PC-3 (cell line): ENCODE data around the gene GIGYF2.

Experiments used
- EZH2phosphoT487 ChIP-seq: fragments of 300-600 bp; sonication (generic); IDR thresholded peaks from 2 replicates; pipeline ENCODE4 v1.6.1; 2018; ENCODE audit warnings: mild to moderate bottlenecking, antibody characterized with exemption, low read length, borderline replicate concordance
- TF ChIP-seq, protein P1 (sequence below): fragments of 300-600 bp; sonication (generic); conservative IDR thresholded peaks from 2 replicates; pipeline ENCODE4 v1.5.1; 2017; ENCODE audit warnings: antibody characterized with exemption, low read depth, mild to moderate bottlenecking, low read length

DNA sequence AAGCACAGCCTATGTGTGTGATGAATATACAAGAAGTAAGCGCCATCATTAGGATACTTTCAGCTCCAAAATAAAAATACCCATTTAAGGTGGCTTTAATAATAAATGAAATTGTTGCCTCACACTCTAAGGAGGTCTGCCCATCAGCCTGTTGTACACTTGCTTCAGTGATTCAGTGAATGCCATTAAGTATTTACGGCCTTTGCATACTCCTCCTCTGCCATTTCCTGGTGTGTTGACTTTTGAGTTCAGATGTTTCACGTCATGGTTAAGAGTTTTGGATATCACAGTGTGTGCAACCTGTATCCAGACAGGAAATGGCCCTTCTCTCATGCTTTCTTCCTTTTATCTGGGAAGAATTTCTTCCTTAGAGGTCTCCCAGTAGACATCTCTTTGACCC lies 134.4 kb downstream of the GIGYF2 start:
- TF ChIP-seq, protein P1, sequence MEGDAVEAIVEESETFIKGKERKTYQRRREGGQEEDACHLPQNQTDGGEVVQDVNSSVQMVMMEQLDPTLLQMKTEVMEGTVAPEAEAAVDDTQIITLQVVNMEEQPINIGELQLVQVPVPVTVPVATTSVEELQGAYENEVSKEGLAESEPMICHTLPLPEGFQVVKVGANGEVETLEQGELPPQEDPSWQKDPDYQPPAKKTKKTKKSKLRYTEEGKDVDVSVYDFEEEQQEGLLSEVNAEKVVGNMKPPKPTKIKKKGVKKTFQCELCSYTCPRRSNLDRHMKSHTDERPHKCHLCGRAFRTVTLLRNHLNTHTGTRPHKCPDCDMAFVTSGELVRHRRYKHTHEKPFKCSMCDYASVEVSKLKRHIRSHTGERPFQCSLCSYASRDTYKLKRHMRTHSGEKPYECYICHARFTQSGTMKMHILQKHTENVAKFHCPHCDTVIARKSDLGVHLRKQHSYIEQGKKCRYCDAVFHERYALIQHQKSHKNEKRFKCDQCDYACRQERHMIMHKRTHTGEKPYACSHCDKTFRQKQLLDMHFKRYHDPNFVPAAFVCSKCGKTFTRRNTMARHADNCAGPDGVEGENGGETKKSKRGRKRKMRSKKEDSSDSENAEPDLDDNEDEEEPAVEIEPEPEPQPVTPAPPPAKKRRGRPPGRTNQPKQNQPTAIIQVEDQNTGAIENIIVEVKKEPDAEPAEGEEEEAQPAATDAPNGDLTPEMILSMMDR, result no peak
- no peak for TF ChIP-seq EZH2phosphoT487
